Measurements from ENCODE around the gene NR2C1.
"Not testable (repeated sequence)": the region's sequence is repeated elsewhere in the genome, so short reads cannot be mapped to it uniquely, and the experiment has no call there.

The NR2C1 gene

GRCh38 chr12:94994312-94994711, 79.1 kb downstream of the NR2C1 start:
- TF ChIP-seq CTCF (conservative IDR thresholded peaks at IDR 0.05; ENCODE audit: low read depth, low read length) = peak; percentile 17
- DNase-seq (ENCODE audit: low read depth) = peak; percentile 80
- no peak overlapping the region for H3K4me3 ChIP-seq (ENCODE audit: low read depth, low read length)

- DNase-seq (ENCODE audit: low read depth); H3K4me3 ChIP-seq (ENCODE audit: low read depth, low read length): not testable (repeated sequence)
These were observed 79.6 kb downstream of the NR2C1 start for GRCh38 chr12:94993855-94994254.

- no peak for TF ChIP-seq CTCF (conservative IDR thresholded peaks at IDR 0.05; ENCODE audit: low read depth, low read length)
- no peak for DNase-seq (ENCODE audit: low read depth)
- H3K4me3 ChIP-seq (ENCODE audit: low read depth, low read length) = no peak overlapping the region
These were observed 83.2 kb downstream of the NR2C1 start for GRCh38 chr12:94990222-94990621.

- H3K4me3 ChIP-seq (ENCODE audit: low read depth, low read length) = no peak overlapping the region
- TF ChIP-seq CTCF (conservative IDR thresholded peaks at IDR 0.05; ENCODE audit: low read depth, low read length) = no peak
- DNase-seq (ENCODE audit: low read depth) = no peak
These were observed 84.9 kb downstream of the NR2C1 start for GRCh38 chr12:94988471-94988870.

GRCh38 chr12:94987801-94988200, 85.6 kb downstream of the NR2C1 start:
- no peak overlapping the region for H3K4me3 ChIP-seq (ENCODE audit: low read depth, low read length)
- no peak for TF ChIP-seq CTCF (conservative IDR thresholded peaks at IDR 0.05; ENCODE audit: low read depth, low read length)
- no peak for DNase-seq (ENCODE audit: low read depth)

- no peak overlapping the region for H3K4me3 ChIP-seq (ENCODE audit: low read depth, low read length)
- no peak for TF ChIP-seq CTCF (conservative IDR thresholded peaks at IDR 0.05; ENCODE audit: low read depth, low read length)
- DNase-seq (ENCODE audit: low read depth) = no peak
These were observed 86.2 kb downstream of the NR2C1 start for GRCh38 chr12:94987076-94987669.

- DNase-seq (ENCODE audit: low read depth) = not testable (repeated sequence)
These were observed 88.3 kb downstream of the NR2C1 start for GRCh38 chr12:94985099-94985498.

GRCh38 chr12:94983321-94983720, 90.1 kb downstream of the NR2C1 start:
- no peak for TF ChIP-seq CTCF (conservative IDR thresholded peaks at IDR 0.05; ENCODE audit: low read depth, low read length)
- DNase-seq (ENCODE audit: low read depth) = no peak
- no peak overlapping the region for H3K4me3 ChIP-seq (ENCODE audit: low read depth, low read length)

More at GRCh38 chr12:94985099-94985498, 88.3 kb downstream of the NR2C1 start:
- not testable (repeated sequence) for H3K4me3 ChIP-seq (ENCODE audit: low read depth, low read length)

Measured in choroid plexus epithelial cell (primary cell).